ENCODE data around the gene PTPN22.

Gene PTPN22

DNA sequence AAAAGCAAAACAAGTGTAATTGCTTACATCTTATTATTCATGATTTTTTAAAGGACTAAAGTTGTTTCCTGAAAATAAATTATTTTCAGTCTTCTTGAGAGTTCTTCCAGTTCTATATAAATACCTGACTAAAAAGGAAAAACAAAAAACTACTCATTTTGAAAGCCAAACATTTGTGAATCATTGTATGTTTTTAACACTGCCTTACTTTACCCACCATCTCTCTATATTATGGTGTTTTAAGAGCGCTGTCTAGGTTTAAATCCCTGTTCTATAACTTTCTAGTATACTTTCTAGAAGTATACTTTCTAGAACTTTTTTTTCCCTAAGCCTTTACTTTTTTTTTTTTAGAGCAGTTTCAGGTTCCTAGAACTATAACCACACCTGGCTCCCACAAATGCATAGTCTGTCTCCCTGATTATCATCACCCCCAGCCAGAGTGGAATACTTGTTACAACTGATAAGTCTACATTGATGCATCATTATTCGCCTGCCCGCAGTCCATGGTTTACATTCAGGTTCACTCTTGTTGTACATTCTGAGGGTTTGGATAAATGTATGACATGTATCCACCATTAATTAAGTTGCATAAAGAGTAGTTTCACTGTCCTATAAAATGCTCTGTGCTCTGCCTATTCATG, 69.0 kb downstream of the PTPN22 start:
- H3K27ac Mint-ChIP-seq: peak overlapping the region in 1 of 2 donors; percentile 28
- H3K9me3 Mint-ChIP-seq: no peaks in the 10 kb centered on the region
- ATAC-seq (peak; percentile 83), DNase-seq (no peak)
- peaks cover 88% of the 10 kb centered on the region for H3K4me1 Mint-ChIP-seq
- H3K27me3 Mint-ChIP-seq: no peaks in the 10 kb centered on the region
- H3K4me3 Mint-ChIP-seq: peak overlapping the region; percentile 42 to 61

DNA sequence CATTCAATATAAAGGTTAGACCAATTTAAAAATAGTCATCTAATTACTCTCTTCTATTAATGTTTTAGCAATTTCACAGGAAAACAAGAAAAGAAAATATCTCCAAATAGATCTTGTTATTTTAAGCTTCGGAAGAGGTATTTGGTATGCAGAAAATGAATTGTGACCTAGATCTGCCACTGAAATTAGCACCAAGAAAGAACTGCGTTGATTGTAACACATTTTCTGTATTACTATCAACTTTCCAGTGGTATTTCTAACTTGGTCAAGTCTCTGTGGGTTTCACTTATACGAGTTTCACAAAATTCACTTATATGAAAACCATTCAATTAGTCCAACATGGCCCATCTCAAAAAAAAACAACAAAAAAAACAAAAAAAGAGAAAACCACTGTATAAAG, 71.0 kb downstream of the PTPN22 start:
- no peaks in the 10 kb centered on the region for H3K27me3 Mint-ChIP-seq
- peak overlapping the region in 1 of 2 donors; percentile 47 for H3K4me3 Mint-ChIP-seq
- no peak for DNase-seq
- no peak overlapping the region for H3K27ac Mint-ChIP-seq
- peaks cover 78% of the 10 kb centered on the region for H3K4me1 Mint-ChIP-seq
- ATAC-seq: no peak
- H3K9me3 Mint-ChIP-seq: no peaks in the 10 kb centered on the region

DNA sequence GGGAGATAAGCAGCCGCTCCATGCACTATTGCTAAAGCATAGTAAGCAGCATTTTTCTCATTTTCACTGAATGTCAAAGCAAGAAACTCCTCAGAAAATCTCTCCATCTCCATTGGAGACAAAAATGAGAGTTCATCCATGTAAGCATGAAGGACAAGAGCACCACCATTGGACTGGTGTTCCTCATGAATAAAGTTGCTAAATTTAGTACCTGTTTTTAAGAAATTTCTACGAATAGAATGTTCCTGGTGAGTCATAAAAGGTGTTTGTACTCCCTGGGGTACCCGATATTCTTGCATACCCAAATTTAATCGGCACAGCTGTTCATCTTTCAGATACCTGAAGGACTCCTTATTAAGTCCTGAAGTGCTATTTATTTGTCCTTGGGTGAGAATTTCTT, 74.0 kb downstream of the PTPN22 start:
- H3K27me3 Mint-ChIP-seq: no peaks in the 10 kb centered on the region

DNA sequence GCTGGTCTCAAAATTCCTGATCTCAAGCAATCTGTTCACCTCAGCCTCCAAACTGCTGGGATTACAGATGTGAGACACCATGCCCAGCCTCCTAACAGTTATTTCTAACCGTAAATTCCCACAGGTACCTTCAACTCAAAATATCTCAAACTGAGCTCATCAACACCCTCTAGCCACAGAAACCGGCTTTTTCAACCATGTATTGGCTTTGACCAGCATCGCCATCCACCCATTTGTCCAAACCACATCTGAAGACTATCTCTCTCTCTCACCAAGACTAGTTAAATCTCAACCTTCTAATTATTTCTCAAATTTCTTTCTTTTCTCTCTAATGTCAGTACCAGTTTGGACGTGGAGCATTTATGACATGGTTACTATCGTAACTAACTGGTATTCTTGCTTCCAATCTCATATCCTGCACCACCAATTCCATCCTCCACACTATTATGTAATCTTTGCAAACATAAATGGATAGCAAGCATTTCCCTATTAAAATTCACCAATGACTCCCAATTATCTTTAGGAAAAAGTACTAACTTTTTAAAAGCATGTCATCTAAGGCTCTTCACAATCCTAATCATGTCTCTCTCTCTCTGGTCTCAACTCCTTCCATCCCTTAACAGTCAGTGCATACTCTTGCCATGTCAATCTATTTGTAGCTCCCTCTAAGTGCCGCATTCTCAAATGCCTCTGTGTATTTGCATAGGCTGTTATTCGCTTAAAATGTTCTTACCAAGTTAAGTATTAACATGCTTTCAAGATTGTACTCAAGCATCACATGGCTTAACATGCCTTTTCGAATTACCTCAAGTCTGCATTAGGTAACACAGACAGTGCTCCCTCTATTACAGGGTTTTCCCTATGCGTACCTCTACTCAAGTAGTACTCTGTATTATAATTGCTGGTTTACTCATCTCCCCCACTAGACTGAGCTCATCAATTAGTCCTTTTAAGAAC, 77.4 kb downstream of the PTPN22 start:
- Mint-ChIP-seq H3K4me1 (peaks cover 63% of the 10 kb centered on the region), H3K27me3 (no peaks in the 10 kb centered on the region)

More for the DNA sequence above, 74.0 kb downstream of the PTPN22 start:
- Mint-ChIP-seq H3K27ac (no peak overlapping the region), H3K4me1 (peaks cover 66% of the 10 kb centered on the region), H3K4me3 (no peak overlapping the region), H3K9me3 (peaks cover 0 to 7% of the 10 kb centered on the region in 2 donors)
- DNase-seq (no peak), ATAC-seq (no peak)

DNA sequence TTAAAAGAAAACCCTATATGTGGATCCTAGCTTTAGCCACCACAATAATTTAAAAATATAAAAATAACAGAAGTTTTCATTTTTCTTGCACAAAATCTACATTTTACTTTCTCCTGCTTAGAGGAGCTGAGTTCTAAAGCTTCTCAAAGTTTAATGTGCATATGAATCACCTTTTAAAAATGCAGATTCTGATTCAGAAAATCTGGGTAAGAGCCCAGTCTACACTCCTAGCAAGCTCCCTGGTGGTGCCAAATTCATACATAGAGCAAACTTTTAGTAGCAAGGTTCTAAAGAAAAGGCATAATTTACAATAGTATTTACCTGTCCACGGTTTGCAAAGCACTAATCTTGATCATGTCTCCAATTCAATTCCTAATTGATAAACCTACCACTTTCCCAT, 78.5 kb downstream of the PTPN22 start:
- H3K27me3 Mint-ChIP-seq: no peaks in the 10 kb centered on the region
- H3K4me3 Mint-ChIP-seq: no peak overlapping the region
- H3K27ac Mint-ChIP-seq: no peak overlapping the region
- DNase-seq: no peak
- ATAC-seq: no peak
- peaks cover 67% of the 10 kb centered on the region for H3K4me1 Mint-ChIP-seq
- H3K9me3 Mint-ChIP-seq: peaks cover 0 to 7% of the 10 kb centered on the region in 2 donors

More for the DNA sequence above, 77.4 kb downstream of the PTPN22 start:
- H3K27ac Mint-ChIP-seq: no peak overlapping the region
- peak; percentile 33 for ATAC-seq
- peaks cover 0 to 7% of the 10 kb centered on the region in 2 donors for H3K9me3 Mint-ChIP-seq
- H3K4me3 Mint-ChIP-seq: no peak overlapping the region
- no peak for DNase-seq

GRCh38 chr1:113792471-113792870, 79.0 kb downstream of the PTPN22 start:
- peak; percentile 85 for ATAC-seq
- H3K27ac Mint-ChIP-seq: peak overlapping the region; percentile 10 to 64
- H3K9me3 Mint-ChIP-seq: peaks cover 0 to 7% of the 10 kb centered on the region in 2 donors
- peaks cover 67% of the 10 kb centered on the region for H3K4me1 Mint-ChIP-seq
- H3K27me3 Mint-ChIP-seq: no peaks in the 10 kb centered on the region
- no peak for DNase-seq
- H3K4me3 Mint-ChIP-seq: peak overlapping the region in 1 of 2 donors; percentile 1

GRCh38 chr1:113788802-113789201, 82.7 kb downstream of the PTPN22 start:
- DNase-seq (no peak), ATAC-seq (no peak)
- H3K4me3 Mint-ChIP-seq: no peak overlapping the region
- H3K9me3 Mint-ChIP-seq: peaks cover 0 to under 1% of the 10 kb centered on the region in 2 donors
- peaks cover 74% of the 10 kb centered on the region for H3K4me1 Mint-ChIP-seq
- H3K27ac Mint-ChIP-seq: no peak overlapping the region
- no peaks in the 10 kb centered on the region for H3K27me3 Mint-ChIP-seq

DNA sequence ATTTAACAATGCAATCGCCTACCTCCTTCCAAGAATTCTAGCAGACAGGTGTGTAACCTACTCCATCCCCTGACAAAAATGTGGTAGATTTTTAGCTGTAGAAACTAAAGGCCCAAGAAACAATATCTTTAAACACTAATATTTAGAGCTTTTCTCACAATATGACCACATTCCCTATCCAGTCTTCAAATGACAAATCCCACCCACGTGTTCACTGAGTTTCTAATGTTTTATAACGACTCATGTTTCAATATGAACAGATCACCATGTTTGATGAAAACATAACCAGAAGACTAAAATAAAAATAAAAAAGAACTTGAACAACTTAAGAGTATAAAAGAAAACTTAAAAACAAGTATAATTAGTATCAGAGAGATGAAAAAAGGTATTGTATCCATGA, 83.8 kb downstream of the PTPN22 start:
- peak overlapping the region in 1 of 2 donors; percentile 88 for H3K27ac Mint-ChIP-seq
- no peak overlapping the region for H3K4me3 Mint-ChIP-seq
- peaks cover 63% of the 10 kb centered on the region for H3K4me1 Mint-ChIP-seq
- no peaks in the 10 kb centered on the region for H3K27me3 Mint-ChIP-seq
- ATAC-seq (no peak), DNase-seq (no peak)
- no peaks in the 10 kb centered on the region for H3K9me3 Mint-ChIP-seq

GRCh38 chr1:113786069-113786468, 85.4 kb downstream of the PTPN22 start:
- Mint-ChIP-seq H3K27me3 (no peaks in the 10 kb centered on the region), H3K4me3 (no peak overlapping the region), H3K4me1 (peaks cover 52% of the 10 kb centered on the region), H3K27ac (peak overlapping the region in 1 of 2 donors; percentile 29), H3K9me3 (no peaks in the 10 kb centered on the region)
- ATAC-seq: no peak
- no peak for DNase-seq

- Mint-ChIP-seq H3K4me1 (peaks cover 39% of the 10 kb centered on the region), H3K4me3 (peak overlapping the region; percentile 77), H3K9me3 (no peaks in the 10 kb centered on the region), H3K27me3 (no peaks in the 10 kb centered on the region), H3K27ac (peak overlapping the region; percentile 99)
- ATAC-seq (peak; percentile 92), DNase-seq (peak; percentile 23 to 35)
These were observed 87.3 kb downstream of the PTPN22 start for GRCh38 chr1:113784104-113784779.

DNA sequence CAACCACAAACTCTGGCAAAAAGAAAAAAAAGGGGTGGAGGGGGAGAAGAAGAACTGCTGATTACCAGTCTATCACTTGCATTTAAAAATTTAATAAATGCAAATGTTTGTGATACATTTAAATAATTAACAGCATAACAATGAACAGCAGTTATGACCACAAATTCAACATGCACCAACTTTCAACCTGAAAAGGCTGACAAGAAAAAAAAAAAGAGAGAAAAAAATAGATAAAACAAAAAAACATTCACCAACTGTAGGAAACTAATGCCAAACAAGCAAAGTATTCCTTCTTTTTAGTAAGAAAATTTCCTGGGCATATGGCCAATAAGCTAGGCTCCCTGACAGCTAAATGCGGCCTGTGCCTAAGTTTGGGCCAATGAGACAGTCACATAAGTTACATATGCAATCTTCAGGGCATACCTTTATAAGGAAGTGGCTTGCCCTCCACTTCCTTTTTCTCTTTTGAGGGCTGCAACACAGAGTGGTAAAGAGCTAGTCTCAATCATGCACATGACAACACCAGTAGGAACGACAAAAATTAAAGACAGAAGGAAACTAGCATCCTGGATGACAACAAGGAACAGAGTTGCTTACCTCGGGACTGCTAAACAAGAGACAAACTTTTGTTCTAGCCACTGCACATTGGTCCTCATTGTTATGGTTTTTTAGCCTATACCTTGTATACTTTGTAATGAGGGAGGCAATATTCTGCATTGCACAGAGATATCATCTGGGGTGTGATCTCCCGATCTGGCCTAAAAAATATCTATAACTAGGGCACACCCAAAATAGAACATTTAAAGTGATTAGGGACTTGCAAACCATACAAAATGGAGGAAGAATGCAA, 88.0 kb downstream of the PTPN22 start:
- H3K27me3 Mint-ChIP-seq: no peaks in the 10 kb centered on the region
- peak overlapping the region; percentile 99 for H3K27ac Mint-ChIP-seq
- H3K9me3 Mint-ChIP-seq: peaks cover 4 to 5% of the 10 kb centered on the region in 2 donors
- DNase-seq (peak; percentile 45), ATAC-seq (peak; percentile 85)
- H3K4me3 Mint-ChIP-seq: peak overlapping the region; percentile 77
- H3K4me1 Mint-ChIP-seq: peaks cover 32% of the 10 kb centered on the region

GRCh38 chr1:113782406-113782805, 89.1 kb downstream of the PTPN22 start:
- Mint-ChIP-seq H3K9me3 (peaks cover 5 to 8% of the 10 kb centered on the region in 2 donors), H3K4me3 (no peak overlapping the region), H3K27ac (no peak overlapping the region), H3K4me1 (peaks cover 21% of the 10 kb centered on the region), H3K27me3 (no peaks in the 10 kb centered on the region)
- ATAC-seq (no peak), DNase-seq (no peak)

GRCh38 chr1:113780374-113781146, 91.0 kb downstream of the PTPN22 start:
- Mint-ChIP-seq H3K27me3 (no peaks in the 10 kb centered on the region), H3K9me3 (peaks cover 5 to 8% of the 10 kb centered on the region in 2 donors), H3K4me3 (no peak overlapping the region), H3K4me1 (peaks cover 3% of the 10 kb centered on the region), H3K27ac (no peak overlapping the region)
- ATAC-seq (no peak), DNase-seq (no peak)

- Mint-ChIP-seq H3K27ac (no peak overlapping the region), H3K4me1 (no peaks in the 10 kb centered on the region), H3K27me3 (no peaks in the 10 kb centered on the region), H3K9me3 (peaks cover 5 to 8% of the 10 kb centered on the region in 2 donors), H3K4me3 (no peak overlapping the region)
- ATAC-seq: no peak
- DNase-seq: no peak
These were observed 92.0 kb downstream of the PTPN22 start for GRCh38 chr1:113779542-113779941.
